ENCODE data around the gene MEP1B. TPM values are rescaled to one million over a fixed set of nuclear protein-coding genes. Genes with fewer than 3 reads are reported as not detected.

Gene MEP1B
- total RNA-seq, 4 donors from 2014 or later: 0.23 TPM; not detected in 3

GRCh38 chr18:32258558-32259204 lies 68.8 kb downstream of the MEP1B start:
- no peaks in the 10 kb centered on the region for H3K4me1 ChIP-seq
- 78% methylated on average over 5 of the region's 5 CpGs for WGBS
- H3K36me3 ChIP-seq: no peaks in the 10 kb centered on the region
- TF ChIP-seq EP300 (IDR thresholded peaks at IDR 0.05) (no peak), POLR2AphosphoS5 (IDR thresholded peaks at IDR 0.05) (no peak), POLR2A (IDR thresholded peaks at IDR 0.05; ENCODE audit: low read depth) (no peak), CTCF (IDR thresholded peaks at IDR 0.05) (no peak)
- H3K9me3 ChIP-seq: no peaks in the 10 kb centered on the region
- H3K4me3 ChIP-seq: no peak overlapping the region
- H3K27me3 ChIP-seq: no peaks in the 10 kb centered on the region
- intact Hi-C loops (cut with DNase I): no loop called here
- DNase-seq (ENCODE audit: extremely low spot score): no peak
- H3K27ac ChIP-seq (replicated peaks in 1 of 4): no peak overlapping the region

DNA sequence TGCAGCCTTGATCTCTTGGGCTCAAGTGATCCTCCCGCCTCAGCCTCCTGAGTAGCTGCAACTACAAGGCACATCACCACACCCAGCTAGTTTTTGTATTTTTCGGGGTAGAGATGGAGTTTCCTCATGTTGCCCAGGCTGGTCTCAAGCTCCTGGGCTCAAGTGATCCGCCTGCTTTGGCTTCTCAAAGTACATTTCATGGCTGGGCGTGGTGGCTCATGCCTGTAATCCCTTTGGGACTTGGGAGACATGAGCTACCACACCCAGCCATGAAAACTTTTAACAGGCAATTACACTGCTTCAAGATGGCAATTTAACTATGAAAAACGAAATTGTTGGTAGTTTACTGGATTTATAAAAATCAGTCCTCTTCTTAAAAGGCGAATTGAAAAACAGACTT lies 69.7 kb downstream of the MEP1B start:
- Histone ChIP-seq H3K4me3 (no peak overlapping the region), H3K27ac (replicated peaks in 1 of 4) (no peak overlapping the region), H3K27me3 (no peaks in the 10 kb centered on the region), H3K4me1 (no peaks in the 10 kb centered on the region), H3K9me3 (no peaks in the 10 kb centered on the region), H3K36me3 (no peaks in the 10 kb centered on the region)
- DNase-seq (ENCODE audit: extremely low spot score): no peak
- TF ChIP-seq CTCF (IDR thresholded peaks at IDR 0.05): no peak
- no peak for TF ChIP-seq EP300 (IDR thresholded peaks at IDR 0.05)
- TF ChIP-seq POLR2A (IDR thresholded peaks at IDR 0.05; ENCODE audit: low read depth): no peak
- no peak for TF ChIP-seq POLR2AphosphoS5 (IDR thresholded peaks at IDR 0.05)
- WGBS: 93% methylated on average over 6 of the region's 6 CpGs
- intact Hi-C loops (cut with DNase I): no loop called here

DNA sequence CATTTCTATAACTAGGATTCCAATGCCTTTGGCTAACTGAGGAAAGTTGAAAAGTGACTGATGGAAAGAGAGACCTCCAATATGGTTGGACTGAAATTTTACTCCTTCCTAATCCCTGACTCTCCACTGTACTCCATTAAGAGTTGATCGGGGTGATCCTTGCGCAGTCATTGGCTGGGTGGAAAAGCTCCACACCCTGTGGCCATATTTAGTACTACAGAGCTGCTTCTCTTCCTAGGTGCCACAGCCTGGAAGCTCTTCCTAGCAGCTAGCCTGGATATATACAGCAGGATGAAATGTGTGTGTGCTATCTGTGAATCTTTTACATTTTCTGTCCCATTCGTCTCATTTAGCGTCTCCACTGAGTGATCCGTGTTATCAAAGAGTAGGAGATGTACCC lies 71.2 kb downstream of the MEP1B start:
- intact Hi-C loops (cut with DNase I): no loop called here
- H3K27me3 ChIP-seq: no peaks in the 10 kb centered on the region
- H3K4me3 ChIP-seq: no peak overlapping the region
- DNase-seq (ENCODE audit: extremely low spot score): no peak
- no peak overlapping the region for H3K27ac ChIP-seq (replicated peaks in 1 of 4)
- WGBS: 98% methylated on average over 5 of the region's 5 CpGs
- TF ChIP-seq EP300 (IDR thresholded peaks at IDR 0.05) (no peak), CTCF (IDR thresholded peaks at IDR 0.05) (no peak), POLR2A (IDR thresholded peaks at IDR 0.05; ENCODE audit: low read depth) (no peak), POLR2AphosphoS5 (IDR thresholded peaks at IDR 0.05) (no peak)
- H3K4me1 ChIP-seq: no peaks in the 10 kb centered on the region
- no peaks in the 10 kb centered on the region for H3K9me3 ChIP-seq
- no peaks in the 10 kb centered on the region for H3K36me3 ChIP-seq

DNA sequence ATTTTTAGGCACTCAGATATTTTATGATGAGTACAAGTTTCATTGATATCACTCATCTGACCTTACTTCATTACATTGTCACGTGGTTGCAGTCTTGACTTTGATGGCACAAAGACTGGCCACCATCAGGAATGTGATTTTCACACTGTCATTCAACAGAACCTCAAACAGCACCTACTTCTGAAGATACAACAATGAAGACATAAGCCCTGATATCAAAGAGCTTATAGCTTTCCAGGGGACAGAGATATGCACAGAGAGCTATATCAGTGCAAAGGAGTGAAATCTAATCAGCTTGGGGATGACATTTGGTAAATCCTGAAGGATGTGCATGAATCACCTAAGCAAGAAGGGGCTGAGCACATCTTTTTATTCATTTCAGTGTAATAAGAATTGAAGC lies 72.3 kb downstream of the MEP1B start:
- Histone ChIP-seq H3K27me3 (no peaks in the 10 kb centered on the region), H3K27ac (replicated peaks in 1 of 4) (no peak overlapping the region), H3K36me3 (peaks cover 0 to 9% (median 4%) of the 10 kb centered on the region in 4 donors), H3K4me3 (no peak overlapping the region), H3K4me1 (no peaks in the 10 kb centered on the region), H3K9me3 (no peaks in the 10 kb centered on the region)
- DNase-seq (ENCODE audit: extremely low spot score): no peak
- intact Hi-C loops (cut with DNase I): no loop called here
- TF ChIP-seq CTCF (IDR thresholded peaks at IDR 0.05): no peak
- no peak for TF ChIP-seq POLR2AphosphoS5 (IDR thresholded peaks at IDR 0.05)
- no peak for TF ChIP-seq EP300 (IDR thresholded peaks at IDR 0.05)
- no peak for TF ChIP-seq POLR2A (IDR thresholded peaks at IDR 0.05; ENCODE audit: low read depth)
- WGBS: 92% methylated on average over 1 of the region's 1 CpG

DNA sequence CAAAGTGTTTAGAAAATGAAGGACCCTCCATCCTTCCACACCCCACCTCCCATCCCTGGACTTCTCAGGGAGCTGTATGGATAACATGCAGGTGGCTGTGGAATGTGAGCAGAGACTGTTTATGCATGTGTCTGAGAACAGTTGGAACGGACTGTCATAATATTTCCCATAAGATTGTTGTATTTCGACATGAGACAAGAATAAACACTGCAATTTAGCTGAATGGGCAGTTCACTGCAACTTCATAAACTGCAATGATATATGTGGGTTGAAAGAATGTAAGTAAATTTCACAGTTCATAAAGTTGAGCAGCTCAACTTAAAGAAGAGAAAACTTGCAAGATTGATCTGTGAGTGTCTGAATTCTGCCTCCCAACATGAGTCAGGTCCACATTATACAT lies 74.6 kb downstream of the MEP1B start:
- DNase-seq (ENCODE audit: extremely low spot score): no peak
- Histone ChIP-seq H3K9me3 (no peaks in the 10 kb centered on the region), H3K36me3 (peaks cover 19 to 32% (median 20%) of the 10 kb centered on the region in 4 donors), H3K4me3 (no peak overlapping the region), H3K27ac (replicated peaks in 1 of 4) (no peak overlapping the region), H3K4me1 (no peaks in the 10 kb centered on the region), H3K27me3 (no peaks in the 10 kb centered on the region)
- intact Hi-C loops (cut with DNase I): no loop called here
- TF ChIP-seq POLR2AphosphoS5 (IDR thresholded peaks at IDR 0.05) (no peak), EP300 (IDR thresholded peaks at IDR 0.05) (no peak), POLR2A (IDR thresholded peaks at IDR 0.05; ENCODE audit: low read depth) (no peak), CTCF (IDR thresholded peaks at IDR 0.05) (no peak)
- WGBS: 79% methylated on average over 2 of the region's 2 CpGs

Measured in esophagus muscularis mucosa (tissue), 4 donors.